SK-N-SH treated with all-trans-retinoic acid at 6 μM for 48 hours (cell line): Measurements from ENCODE around the gene METTL22.

Experiments
- ATAC-seq: fragments of 200-7000 bp; cut with Tn5 transposase; 3 replicates; pipeline ENCODE4 v1.9.1; 2020; ENCODE audit warnings: mild to moderate bottlenecking, moderate library complexity
- ARNTL ChIP-seq: fragments of 450-650 bp; formaldehyde crosslinking; IDR thresholded peaks from 2 replicates; pipeline ENCODE4 v1.5.0; 2020; ENCODE audit warnings: low read depth, mild to moderate bottlenecking, moderate library complexity, borderline replicate concordance
- BACH2 ChIP-seq: fragments of 250-450 bp; sonication (Bioruptor Pico); IDR thresholded peaks from 2 replicates; pipeline ENCODE4 v1.9.0; 2021; ENCODE audit warnings: mild to moderate bottlenecking, borderline replicate concordance
- ESRRG ChIP-seq: fragments of 250-450 bp; sonication (Bioruptor Pico); IDR thresholded peaks from 2 replicates; pipeline ENCODE4 v1.6.1; 2021; ENCODE audit warnings: mild to moderate bottlenecking
- GLIS3 ChIP-seq: fragments of 250-450 bp; sonication (Bioruptor Pico); IDR thresholded peaks from 2 replicates; pipeline ENCODE4 v1.5.0; 2020; ENCODE audit warnings: mild to moderate bottlenecking, moderate library complexity
- ISL1 ChIP-seq: fragments of 250-450 bp; sonication (Bioruptor Pico); IDR thresholded peaks from 2 replicates; pipeline ENCODE4 v2.1.2; 2022; ENCODE audit warnings: mild to moderate bottlenecking, moderate library complexity
- PATZ1 ChIP-seq: fragments of 250-450 bp; sonication (Bioruptor Pico); IDR thresholded peaks from 2 replicates; pipeline ENCODE4 v1.8.0; 2020; ENCODE audit warnings: mild to moderate bottlenecking, moderate library complexity, borderline replicate concordance
- POU6F1 ChIP-seq: fragments of 250-450 bp; sonication (Bioruptor Pico); IDR thresholded peaks from 2 replicates; pipeline ENCODE4 v1.8.0; 2021; ENCODE audit warnings: low read depth, mild to moderate bottlenecking, moderate library complexity, borderline replicate concordance
- PPARA ChIP-seq: fragments of 250-450 bp; sonication (Bioruptor Pico); IDR thresholded peaks from 2 replicates; pipeline ENCODE4 v1.5.0; 2020; ENCODE audit warnings: mild to moderate bottlenecking, borderline replicate concordance
- RARB ChIP-seq: fragments of 250-450 bp; sonication (Bioruptor Pico); IDR thresholded peaks from 2 replicates; pipeline ENCODE4 v1.8.0; 2021; ENCODE audit warnings: mild to moderate bottlenecking, moderate library complexity
- SNAI2 ChIP-seq: fragments of 250-450 bp; sonication (Bioruptor Pico); IDR thresholded peaks from 2 replicates; pipeline ENCODE4 v1.5.0; 2020; ENCODE audit warnings: mild to moderate bottlenecking, moderate library complexity
- TCF4 ChIP-seq: fragments of 250-450 bp; sonication (Bioruptor Pico); IDR thresholded peaks from 2 replicates; pipeline ENCODE4 v1.8.0; 2021; ENCODE audit warnings: mild to moderate bottlenecking, moderate library complexity, borderline replicate concordance
- TOX ChIP-seq: fragments of 250-450 bp; sonication (Bioruptor Pico); IDR thresholded peaks from 2 replicates; pipeline ENCODE4 v1.8.0; 2021; ENCODE audit warnings: mild to moderate bottlenecking, moderate library complexity, borderline replicate concordance
- ZC3H10 ChIP-seq: fragments of 250-450 bp; sonication (Bioruptor Pico); IDR thresholded peaks from 2 replicates; pipeline ENCODE4 v1.5.1; 2021; ENCODE audit warnings: mild to moderate bottlenecking, moderate library complexity
- ZFP3 ChIP-seq: fragments of 250-450 bp; sonication (Bioruptor Pico); IDR thresholded peaks from 2 replicates; pipeline ENCODE4 v1.5.0; 2020; ENCODE audit warnings: mild to moderate bottlenecking, moderate library complexity
- ZFP30 ChIP-seq: fragments of 450-650 bp; formaldehyde crosslinking; IDR thresholded peaks from 2 replicates; pipeline ENCODE4 v1.5.0; 2022; ENCODE audit warnings: mild to moderate bottlenecking, moderate library complexity
- ZNF565 ChIP-seq: fragments of 450-650 bp; formaldehyde crosslinking; conservative IDR thresholded peaks from 2 replicates; pipeline ENCODE4 v1.5.0; 2020; ENCODE audit warnings: low read depth, mild to moderate bottlenecking, moderate library complexity
- ZNF70 ChIP-seq: fragments of 450-650 bp; formaldehyde crosslinking; IDR thresholded peaks from 2 replicates; pipeline ENCODE4 v1.5.0; 2020; ENCODE audit warnings: mild to moderate bottlenecking, moderate library complexity
- ZNF8 ChIP-seq: fragments of 450-650 bp; formaldehyde crosslinking; IDR thresholded peaks from 2 replicates; pipeline ENCODE4 v1.5.0; 2020; ENCODE audit warnings: mild to moderate bottlenecking, moderate library complexity
- TF ChIP-seq, protein P1 (sequence below): fragments of 250-450 bp; sonication (Bioruptor Pico); IDR thresholded peaks from 2 replicates; pipeline ENCODE4 v1.5.1; 2020; ENCODE audit warnings: low read depth, mild to moderate bottlenecking, moderate library complexity
- TF ChIP-seq, protein P2 (sequence below): fragments of 250-450 bp; sonication (Bioruptor Pico); IDR thresholded peaks from 2 replicates; pipeline ENCODE4 v1.5.1; 2021; ENCODE audit warnings: mild to moderate bottlenecking, moderate library complexity
- TF ChIP-seq, protein P3 (sequence below): fragments of 250-450 bp; sonication (Bioruptor Pico); IDR thresholded peaks from 2 replicates; pipeline ENCODE4 v1.5.0; 2020; ENCODE audit warnings: mild to moderate bottlenecking, moderate library complexity

Gene METTL22

DNA sequence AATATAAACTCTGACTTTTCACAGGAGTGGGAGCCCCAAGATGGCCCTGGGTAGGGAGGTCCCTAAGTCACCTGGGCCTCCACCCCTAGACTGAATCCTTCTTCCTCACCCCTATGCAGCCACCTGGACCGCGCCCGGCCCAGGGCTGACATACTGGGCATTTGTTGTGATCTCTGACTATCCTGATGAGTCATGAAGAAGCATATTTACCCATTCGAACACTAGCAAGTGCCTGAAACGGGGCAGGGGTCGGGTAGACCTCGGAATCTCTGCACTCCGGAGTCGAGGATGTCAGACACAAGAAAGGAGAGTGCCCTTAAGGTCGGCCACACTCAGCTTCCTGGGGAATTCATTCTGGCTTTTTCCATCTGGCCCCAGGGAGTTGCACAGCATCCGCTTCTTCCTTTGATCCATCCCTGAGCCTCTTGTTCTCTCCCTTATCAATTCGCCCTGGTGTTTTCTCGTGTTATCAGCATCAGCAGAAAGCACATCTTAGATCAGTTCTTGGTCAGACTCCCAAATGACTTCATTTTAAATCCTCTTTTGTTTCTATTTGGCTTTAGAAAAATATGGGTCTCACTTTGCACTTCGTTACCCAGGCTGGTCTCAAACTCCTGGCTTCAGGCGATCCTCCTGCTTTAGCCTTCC is 10.4 kb downstream of the METTL22 start:
- TF ChIP-seq ARNTL (CRISPR knock-in tag) (no peak), POU6F1 (CRISPR knock-in tag) (no peak), ZFP30 (CRISPR knock-in tag) (no peak), PATZ1 (CRISPR knock-in tag) (no peak), SNAI2 (CRISPR knock-in tag) (no peak), RARB (CRISPR knock-in tag) (no peak), ZFP3 (CRISPR knock-in tag) (no peak), ISL1 (CRISPR knock-in tag) (no peak), ZNF8 (CRISPR knock-in tag) (no peak), ZNF565 (CRISPR knock-in tag) (no peak), ZNF70 (CRISPR knock-in tag) (no peak), TCF4 (CRISPR knock-in tag) (no peak), TOX (CRISPR knock-in tag) (no peak), GLIS3 (CRISPR knock-in tag) (no peak)
- TF ChIP-seq, protein P1, sequence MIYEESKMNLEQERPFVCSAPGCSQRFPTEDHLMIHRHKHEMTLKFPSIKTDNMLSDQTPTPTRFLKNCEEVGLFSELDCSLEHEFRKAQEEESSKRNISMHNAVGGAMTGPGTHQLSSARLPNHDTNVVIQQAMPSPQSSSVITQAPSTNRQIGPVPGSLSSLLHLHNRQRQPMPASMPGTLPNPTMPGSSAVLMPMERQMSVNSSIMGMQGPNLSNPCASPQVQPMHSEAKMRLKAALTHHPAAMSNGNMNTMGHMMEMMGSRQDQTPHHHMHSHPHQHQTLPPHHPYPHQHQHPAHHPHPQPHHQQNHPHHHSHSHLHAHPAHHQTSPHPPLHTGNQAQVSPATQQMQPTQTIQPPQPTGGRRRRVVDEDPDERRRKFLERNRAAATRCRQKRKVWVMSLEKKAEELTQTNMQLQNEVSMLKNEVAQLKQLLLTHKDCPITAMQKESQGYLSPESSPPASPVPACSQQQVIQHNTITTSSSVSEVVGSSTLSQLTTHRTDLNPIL (CRISPR knock-in tag), result no peak
- ATAC-seq, result no peak

DNA sequence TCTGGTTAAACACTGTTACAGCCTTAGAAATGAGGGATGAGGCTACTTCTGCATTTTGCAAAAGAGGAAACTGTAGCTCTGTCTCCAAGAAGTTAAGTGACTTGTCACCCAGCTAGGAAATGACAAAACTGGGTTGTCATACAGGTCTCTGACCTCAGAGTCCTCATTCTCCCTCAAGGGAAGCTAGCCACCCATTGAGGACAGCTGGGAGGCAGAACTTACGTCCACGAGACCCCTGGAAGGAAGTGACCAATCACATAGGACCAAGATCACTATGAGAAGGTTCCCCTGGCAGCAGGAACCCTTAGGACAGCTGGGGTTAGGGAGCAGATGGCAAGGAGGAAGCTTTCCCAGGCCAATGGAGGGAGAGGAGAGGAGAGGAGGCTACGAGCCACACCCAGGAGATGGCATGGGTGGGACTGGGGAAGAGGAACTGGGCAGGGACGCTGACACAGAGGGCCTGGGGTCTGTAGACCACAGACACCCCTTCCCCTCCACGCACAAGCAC is 11.2 kb downstream of the METTL22 start:
- ATAC-seq, result no peak
- TF ChIP-seq ARNTL (CRISPR knock-in tag), result no peak
- TF ChIP-seq POU6F1 (CRISPR knock-in tag), result no peak
- no peak for TF ChIP-seq BACH2 (CRISPR knock-in tag)
- no peak for TF ChIP-seq ZNF70 (CRISPR knock-in tag)
- no peak for TF ChIP-seq ZC3H10 (CRISPR knock-in tag)
- TF ChIP-seq, protein P2, sequence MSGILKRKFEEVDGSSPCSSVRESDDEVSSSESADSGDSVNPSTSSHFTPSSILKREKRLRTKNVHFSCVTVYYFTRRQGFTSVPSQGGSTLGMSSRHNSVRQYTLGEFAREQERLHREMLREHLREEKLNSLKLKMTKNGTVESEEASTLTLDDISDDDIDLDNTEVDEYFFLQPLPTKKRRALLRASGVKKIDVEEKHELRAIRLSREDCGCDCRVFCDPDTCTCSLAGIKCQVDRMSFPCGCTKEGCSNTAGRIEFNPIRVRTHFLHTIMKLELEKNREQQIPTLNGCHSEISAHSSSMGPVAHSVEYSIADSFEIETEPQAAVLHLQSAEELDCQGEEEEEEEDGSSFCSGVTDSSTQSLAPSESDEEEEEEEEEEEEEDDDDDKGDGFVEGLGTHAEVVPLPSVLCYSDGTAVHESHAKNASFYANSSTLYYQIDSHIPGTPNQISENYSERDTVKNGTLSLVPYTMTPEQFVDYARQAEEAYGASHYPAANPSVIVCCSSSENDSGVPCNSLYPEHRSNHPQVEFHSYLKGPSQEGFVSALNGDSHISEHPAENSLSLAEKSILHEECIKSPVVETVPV, result no peak
- TF ChIP-seq RARB (CRISPR knock-in tag), result no peak
- TF ChIP-seq, protein P3, sequence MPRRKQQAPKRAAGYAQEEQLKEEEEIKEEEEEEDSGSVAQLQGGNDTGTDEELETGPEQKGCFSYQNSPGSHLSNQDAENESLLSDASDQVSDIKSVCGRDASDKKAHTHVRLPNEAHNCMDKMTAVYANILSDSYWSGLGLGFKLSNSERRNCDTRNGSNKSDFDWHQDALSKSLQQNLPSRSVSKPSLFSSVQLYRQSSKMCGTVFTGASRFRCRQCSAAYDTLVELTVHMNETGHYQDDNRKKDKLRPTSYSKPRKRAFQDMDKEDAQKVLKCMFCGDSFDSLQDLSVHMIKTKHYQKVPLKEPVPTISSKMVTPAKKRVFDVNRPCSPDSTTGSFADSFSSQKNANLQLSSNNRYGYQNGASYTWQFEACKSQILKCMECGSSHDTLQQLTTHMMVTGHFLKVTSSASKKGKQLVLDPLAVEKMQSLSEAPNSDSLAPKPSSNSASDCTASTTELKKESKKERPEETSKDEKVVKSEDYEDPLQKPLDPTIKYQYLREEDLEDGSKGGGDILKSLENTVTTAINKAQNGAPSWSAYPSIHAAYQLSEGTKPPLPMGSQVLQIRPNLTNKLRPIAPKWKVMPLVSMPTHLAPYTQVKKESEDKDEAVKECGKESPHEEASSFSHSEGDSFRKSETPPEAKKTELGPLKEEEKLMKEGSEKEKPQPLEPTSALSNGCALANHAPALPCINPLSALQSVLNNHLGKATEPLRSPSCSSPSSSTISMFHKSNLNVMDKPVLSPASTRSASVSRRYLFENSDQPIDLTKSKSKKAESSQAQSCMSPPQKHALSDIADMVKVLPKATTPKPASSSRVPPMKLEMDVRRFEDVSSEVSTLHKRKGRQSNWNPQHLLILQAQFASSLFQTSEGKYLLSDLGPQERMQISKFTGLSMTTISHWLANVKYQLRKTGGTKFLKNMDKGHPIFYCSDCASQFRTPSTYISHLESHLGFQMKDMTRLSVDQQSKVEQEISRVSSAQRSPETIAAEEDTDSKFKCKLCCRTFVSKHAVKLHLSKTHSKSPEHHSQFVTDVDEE (CRISPR knock-in tag), result no peak
- TF ChIP-seq GLIS3 (CRISPR knock-in tag), result no peak
- no peak for TF ChIP-seq ZFP30 (CRISPR knock-in tag)
- no peak for TF ChIP-seq PATZ1 (CRISPR knock-in tag)
- no peak for TF ChIP-seq ZFP3 (CRISPR knock-in tag)
- TF ChIP-seq ISL1 (CRISPR knock-in tag), result no peak
- no peak for TF ChIP-seq ESRRG (CRISPR knock-in tag)
- TF ChIP-seq ZNF565 (CRISPR knock-in tag), result no peak
- no peak for TF ChIP-seq TOX (CRISPR knock-in tag)
- TF ChIP-seq TCF4 (CRISPR knock-in tag), result no peak
- no peak for TF ChIP-seq PPARA (CRISPR knock-in tag)
- TF ChIP-seq, protein P1 (CRISPR knock-in tag), result no peak
